ENCODE measurements around the gene INTS13. TPM values are rescaled to one million over a fixed set of nuclear protein-coding genes. Genes with fewer than 3 reads are reported as not detected.
A peak's percentile ranks its signal among the peaks of the same experiment; 100 is the strongest.
"Not testable (repeated sequence)": the region's sequence is repeated elsewhere in the genome, so short reads cannot be mapped to it uniquely, and the experiment has no call there.

INTS13 gene
- total RNA-seq, 1 donor from 2014 or later: 70.8 TPM

- Histone ChIP-seq H3K27ac (no peak overlapping the region), H4K20me1 (ENCODE audit: low read depth) (no peaks in the 10 kb centered on the region), H3K79me2 (ENCODE audit: low read depth) (no peaks in the 10 kb centered on the region), H3F3A (ENCODE audit: low read depth) (no peaks in the 10 kb centered on the region), H3K4me3 (no peak overlapping the region), H3K9me3 (ENCODE audit: low read depth) (no peaks in the 10 kb centered on the region), H3K4me2 (no peak overlapping the region), H3K4me1 (no peaks in the 10 kb centered on the region), H3K36me3 (no peaks in the 10 kb centered on the region), H3K27me3 (no peaks in the 10 kb centered on the region), H3K9ac (no peak overlapping the region), H2AFZ (replicated peaks) (no peak overlapping the region)
- Mint-ChIP-seq H3K4me3 (no peak overlapping the region), H3K27me3 (ENCODE audit: insufficient read depth, low read depth) (no peaks in the 10 kb centered on the region), H3K27ac (no peak overlapping the region), H3K4me1 (no peaks in the 10 kb centered on the region), H3K9me3 (no peaks in the 10 kb centered on the region), H3K36me3 (no peaks in the 10 kb centered on the region)
- DNase-seq (ENCODE audit: low spot score): peak; percentile 12
- no peak for TF ChIP-seq EZH2phosphoT487 (IDR thresholded peaks at IDR 0.05)
- TF ChIP-seq, protein P1, sequence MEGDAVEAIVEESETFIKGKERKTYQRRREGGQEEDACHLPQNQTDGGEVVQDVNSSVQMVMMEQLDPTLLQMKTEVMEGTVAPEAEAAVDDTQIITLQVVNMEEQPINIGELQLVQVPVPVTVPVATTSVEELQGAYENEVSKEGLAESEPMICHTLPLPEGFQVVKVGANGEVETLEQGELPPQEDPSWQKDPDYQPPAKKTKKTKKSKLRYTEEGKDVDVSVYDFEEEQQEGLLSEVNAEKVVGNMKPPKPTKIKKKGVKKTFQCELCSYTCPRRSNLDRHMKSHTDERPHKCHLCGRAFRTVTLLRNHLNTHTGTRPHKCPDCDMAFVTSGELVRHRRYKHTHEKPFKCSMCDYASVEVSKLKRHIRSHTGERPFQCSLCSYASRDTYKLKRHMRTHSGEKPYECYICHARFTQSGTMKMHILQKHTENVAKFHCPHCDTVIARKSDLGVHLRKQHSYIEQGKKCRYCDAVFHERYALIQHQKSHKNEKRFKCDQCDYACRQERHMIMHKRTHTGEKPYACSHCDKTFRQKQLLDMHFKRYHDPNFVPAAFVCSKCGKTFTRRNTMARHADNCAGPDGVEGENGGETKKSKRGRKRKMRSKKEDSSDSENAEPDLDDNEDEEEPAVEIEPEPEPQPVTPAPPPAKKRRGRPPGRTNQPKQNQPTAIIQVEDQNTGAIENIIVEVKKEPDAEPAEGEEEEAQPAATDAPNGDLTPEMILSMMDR (IDR thresholded peaks at IDR 0.05): peak; percentile 48
- no peak for TF ChIP-seq EZH2 (IDR thresholded peaks at IDR 0.05)
Measured at GRCh38 chr12:26863515-26863914, 74.3 kb downstream of the INTS13 start.

DNA sequence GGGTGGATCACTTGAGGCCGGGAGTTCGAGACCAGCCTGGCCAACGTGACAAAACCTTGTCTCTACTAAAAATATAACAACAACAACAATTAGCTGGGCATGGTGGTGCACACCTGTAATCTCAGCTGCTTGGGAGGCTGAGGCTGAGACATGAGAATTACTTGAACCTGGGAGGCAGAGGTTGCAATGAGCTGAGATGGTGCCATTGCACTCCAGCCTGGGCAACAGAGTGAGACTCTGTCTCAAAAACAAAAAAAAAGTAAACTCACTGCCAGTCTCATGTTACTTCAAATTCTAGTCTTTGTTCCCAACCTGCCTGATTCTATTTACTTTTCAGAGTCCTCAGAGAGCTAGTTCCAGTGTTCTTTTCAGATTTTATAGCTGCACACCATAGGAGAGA is 75.0 kb downstream of the INTS13 start:
- H4K20me1 ChIP-seq (ENCODE audit: low read depth); H3K4me1 Mint-ChIP-seq; DNase-seq (ENCODE audit: low spot score); H3K9me3 ChIP-seq (ENCODE audit: low read depth); H3K27me3 ChIP-seq; H3K27ac Mint-ChIP-seq; H3K36me3 Mint-ChIP-seq; H3K36me3 ChIP-seq; H3K9me3 Mint-ChIP-seq; H3K9ac ChIP-seq; H3K79me2 ChIP-seq (ENCODE audit: low read depth); H3K27ac ChIP-seq; H3K4me3 ChIP-seq; H3K4me3 Mint-ChIP-seq; H3K4me2 ChIP-seq; H3K27me3 Mint-ChIP-seq (ENCODE audit: insufficient read depth, low read depth); H2AFZ ChIP-seq (replicated peaks); H3K4me1 ChIP-seq; H3F3A ChIP-seq (ENCODE audit: low read depth): not testable (repeated sequence)

GRCh38 chr12:26861690-26862089 is 76.1 kb downstream of the INTS13 start:
- no peaks in the 10 kb centered on the region for H3K36me3 Mint-ChIP-seq
- Histone ChIP-seq H3K27ac (no peak overlapping the region), H3K36me3 (no peaks in the 10 kb centered on the region), H3K4me3 (no peak overlapping the region), H3K9me3 (ENCODE audit: low read depth) (no peaks in the 10 kb centered on the region), H3K9ac (no peak overlapping the region), H3F3A (ENCODE audit: low read depth) (no peaks in the 10 kb centered on the region), H3K79me2 (ENCODE audit: low read depth) (no peaks in the 10 kb centered on the region), H3K4me1 (no peaks in the 10 kb centered on the region), H2AFZ (replicated peaks) (no peak overlapping the region), H4K20me1 (ENCODE audit: low read depth) (no peaks in the 10 kb centered on the region), H3K4me2 (no peak overlapping the region), H3K27me3 (no peaks in the 10 kb centered on the region)
- no peaks in the 10 kb centered on the region for H3K27me3 Mint-ChIP-seq (ENCODE audit: insufficient read depth, low read depth)
- TF ChIP-seq EZH2phosphoT487 (IDR thresholded peaks at IDR 0.05): no peak
- TF ChIP-seq EZH2 (IDR thresholded peaks at IDR 0.05): no peak
- TF ChIP-seq, protein P1 (IDR thresholded peaks at IDR 0.05): no peak
- no peaks in the 10 kb centered on the region for H3K4me1 Mint-ChIP-seq
- no peak overlapping the region for H3K27ac Mint-ChIP-seq
- H3K4me3 Mint-ChIP-seq: no peak overlapping the region
- no peak for DNase-seq (ENCODE audit: low spot score)
- no peaks in the 10 kb centered on the region for H3K9me3 Mint-ChIP-seq

GRCh38 chr12:26857465-26858176 is 80.2 kb downstream of the INTS13 start:
- no peaks in the 10 kb centered on the region for H3K79me2 ChIP-seq (ENCODE audit: low read depth)
- H3K9me3 ChIP-seq (ENCODE audit: low read depth): no peaks in the 10 kb centered on the region
- H3K27ac ChIP-seq: no peak overlapping the region
- no peaks in the 10 kb centered on the region for H3K4me1 ChIP-seq
- H2AFZ ChIP-seq (replicated peaks): peak overlapping the region; percentile 14
- TF ChIP-seq, protein P1 (IDR thresholded peaks at IDR 0.05): no peak
- no peak for TF ChIP-seq EZH2 (IDR thresholded peaks at IDR 0.05)
- TF ChIP-seq EZH2phosphoT487 (IDR thresholded peaks at IDR 0.05): no peak
- Mint-ChIP-seq H3K27ac (no peak overlapping the region), H3K36me3 (no peaks in the 10 kb centered on the region), H3K27me3 (ENCODE audit: insufficient read depth, low read depth) (no peaks in the 10 kb centered on the region), H3K4me3 (no peak overlapping the region), H3K4me1 (no peaks in the 10 kb centered on the region), H3K9me3 (no peaks in the 10 kb centered on the region)
- H4K20me1 ChIP-seq (ENCODE audit: low read depth): no peaks in the 10 kb centered on the region
- H3K36me3 ChIP-seq: no peaks in the 10 kb centered on the region
- no peak overlapping the region for H3K9ac ChIP-seq
- no peak overlapping the region for H3K4me2 ChIP-seq
- H3K27me3 ChIP-seq: no peaks in the 10 kb centered on the region
- H3F3A ChIP-seq (ENCODE audit: low read depth): no peaks in the 10 kb centered on the region
- no peak for DNase-seq (ENCODE audit: low spot score)
- H3K4me3 ChIP-seq: no peak overlapping the region
